Activated T-helper 17 cell treated with anti-CD3 and anti-CD28 coated beads, Interleukin-2, amount 50 U/mL, for 72 hours (primary cell): Measurements from ENCODE around the gene CAMK1D. TPM values are rescaled to one million over a fixed set of nuclear protein-coding genes. Genes with fewer than 3 reads are reported as not detected.
"Not testable (repeated sequence)": the region's sequence is repeated elsewhere in the genome, so short reads cannot be mapped to it uniquely, and the experiment has no call there.

Source experiments
- ATAC-seq: fragments of 150-1000 bp; cut with Tn5 transposase; replicated peaks from 2 replicates; pipeline ENCODE4 v1.10.0; 2021; ENCODE audit warnings: mild to moderate bottlenecking, moderate library complexity
- H3K27ac Mint-ChIP-seq: one replicate; pipeline ENCODE4 v1.8.0; 2022; ENCODE audit warnings: mixed read lengths
- H3K27me3 Mint-ChIP-seq: one replicate; pipeline ENCODE4 v1.8.0; 2022; ENCODE audit warnings: mixed read lengths
- H3K36me3 Mint-ChIP-seq: one replicate; pipeline ENCODE4 v1.8.0; 2022; ENCODE audit warnings: low read depth, mild to moderate bottlenecking, mixed read lengths
- H3K4me1 Mint-ChIP-seq: one replicate; pipeline ENCODE4 v1.8.0; 2022; ENCODE audit warnings: mixed read lengths
- H3K4me3 Mint-ChIP-seq: one replicate; pipeline ENCODE4 v1.8.0; 2022; ENCODE audit warnings: mild to moderate bottlenecking, mixed read lengths
- H3K9me3 Mint-ChIP-seq: one replicate; pipeline ENCODE4 v1.8.0; 2022; ENCODE audit warnings: mixed read lengths
- total RNA-seq, 2 donors: library from RNA; stranded (reverse); gene quantifications; one replicate each; pipeline ENCODE4 v1.2.3, GENCODE V29; 2022

The CAMK1D gene
- total RNA-seq, 2 donors from 2014 or later, result 10.9 to 20.7 TPM

GRCh38 chr10:12332572-12333379 lies 16.6 kb upstream of the CAMK1D start:
- Mint-ChIP-seq H3K4me3 (peak overlapping the region; percentile 71), H3K9me3 (no peaks in the 10 kb centered on the region), H3K4me1 (peaks cover 12% of the 10 kb centered on the region), H3K27me3 (no peaks in the 10 kb centered on the region), H3K27ac (peak overlapping the region; percentile 94), H3K36me3 (peaks cover 5% of the 10 kb centered on the region)
- no peak for ATAC-seq

- Mint-ChIP-seq H3K4me3 (peak overlapping the region; percentile 71), H3K9me3 (no peaks in the 10 kb centered on the region), H3K27ac (peak overlapping the region; percentile 94), H3K27me3 (no peaks in the 10 kb centered on the region), H3K36me3 (peaks cover 5% of the 10 kb centered on the region), H3K4me1 (peaks cover 12% of the 10 kb centered on the region)
- ATAC-seq, result peak; percentile 94
These were observed 15.8 kb upstream of the CAMK1D start for GRCh38 chr10:12333380-12334185.

GRCh38 chr10:12334186-12334530 lies 15.2 kb upstream of the CAMK1D start:
- Mint-ChIP-seq H3K36me3 (peaks cover 5% of the 10 kb centered on the region), H3K27ac (peak overlapping the region; percentile 94), H3K4me3 (peak overlapping the region; percentile 71), H3K9me3 (no peaks in the 10 kb centered on the region), H3K27me3 (no peaks in the 10 kb centered on the region), H3K4me1 (peaks cover 12% of the 10 kb centered on the region)
- ATAC-seq, result no peak

- not testable (repeated sequence) for ATAC-seq, H3K27ac Mint-ChIP-seq, H3K9me3 Mint-ChIP-seq, H3K36me3 Mint-ChIP-seq, H3K27me3 Mint-ChIP-seq, H3K4me3 Mint-ChIP-seq
- H3K4me1 Mint-ChIP-seq, result peaks cover 12% of the 10 kb centered on the region
These were observed 14.2 kb upstream of the CAMK1D start for GRCh38 chr10:12335169-12335568.

- ATAC-seq, result no peak
- Mint-ChIP-seq H3K4me3 (no peak overlapping the region), H3K9me3 (no peaks in the 10 kb centered on the region), H3K36me3 (peaks cover 5% of the 10 kb centered on the region), H3K27me3 (no peaks in the 10 kb centered on the region), H3K4me1 (peaks cover 17% of the 10 kb centered on the region), H3K27ac (no peak overlapping the region)
These were observed 11.6 kb upstream of the CAMK1D start for GRCh38 chr10:12337453-12338372.

GRCh38 chr10:12338981-12339380 lies 10.4 kb upstream of the CAMK1D start:
- Mint-ChIP-seq H3K27ac (no peak overlapping the region), H3K9me3 (no peaks in the 10 kb centered on the region), H3K4me1 (peaks cover 8% of the 10 kb centered on the region), H3K36me3 (peaks cover under 1% of the 10 kb centered on the region), H3K4me3 (no peak overlapping the region), H3K27me3 (no peaks in the 10 kb centered on the region)
- ATAC-seq, result no peak

- no peak for ATAC-seq
- no peaks in the 10 kb centered on the region for H3K9me3 Mint-ChIP-seq
These were observed 9.0 kb upstream of the CAMK1D start for GRCh38 chr10:12340371-12340770.

GRCh38 chr10:12340937-12341336 lies 8.4 kb upstream of the CAMK1D start:
- Mint-ChIP-seq H3K27ac (no peak overlapping the region), H3K4me3 (no peak overlapping the region), H3K36me3 (no peaks in the 10 kb centered on the region), H3K4me1 (peaks cover 5% of the 10 kb centered on the region), H3K27me3 (no peaks in the 10 kb centered on the region), H3K9me3 (no peaks in the 10 kb centered on the region)
- ATAC-seq, result no peak

More at GRCh38 chr10:12340371-12340770, 9.0 kb upstream of the CAMK1D start:
- no peaks in the 10 kb centered on the region for H3K27me3 Mint-ChIP-seq
- no peaks in the 10 kb centered on the region for H3K36me3 Mint-ChIP-seq
- H3K4me3 Mint-ChIP-seq, result no peak overlapping the region
- peaks cover 5% of the 10 kb centered on the region for H3K4me1 Mint-ChIP-seq
- H3K27ac Mint-ChIP-seq, result no peak overlapping the region

- no peaks in the 10 kb centered on the region for H3K36me3 Mint-ChIP-seq
These were observed 7.8 kb upstream of the CAMK1D start for GRCh38 chr10:12341526-12341925.

GRCh38 chr10:12344375-12345110 lies 4.8 kb upstream of the CAMK1D start:
- Mint-ChIP-seq H3K4me3 (no peak overlapping the region), H3K36me3 (peaks cover 6% of the 10 kb centered on the region), H3K4me1 (peaks cover 11% of the 10 kb centered on the region), H3K27ac (no peak overlapping the region), H3K27me3 (peaks cover 9% of the 10 kb centered on the region), H3K9me3 (no peaks in the 10 kb centered on the region)
- ATAC-seq, result no peak

More at GRCh38 chr10:12341526-12341925, 7.8 kb upstream of the CAMK1D start:
- Mint-ChIP-seq H3K27ac (no peak overlapping the region), H3K4me1 (peaks cover 5% of the 10 kb centered on the region), H3K9me3 (no peaks in the 10 kb centered on the region), H3K27me3 (no peaks in the 10 kb centered on the region), H3K4me3 (no peak overlapping the region)
- no peak for ATAC-seq

GRCh38 chr10:12346707-12347106 lies 2.6 kb upstream of the CAMK1D start:
- no peak for ATAC-seq
- Mint-ChIP-seq H3K27me3 (peaks cover 11% of the 10 kb centered on the region), H3K27ac (no peak overlapping the region), H3K9me3 (no peaks in the 10 kb centered on the region), H3K4me3 (no peak overlapping the region), H3K36me3 (peaks cover 14% of the 10 kb centered on the region), H3K4me1 (peaks cover 15% of the 10 kb centered on the region)

GRCh38 chr10:12348294-12348869 lies 965 bp upstream of the CAMK1D start:
- H3K36me3 Mint-ChIP-seq, result peaks cover 16% of the 10 kb centered on the region
- H3K9me3 Mint-ChIP-seq, result no peaks in the 10 kb centered on the region
- H3K4me3 Mint-ChIP-seq, result peak overlapping the region; percentile 91
- peaks cover 19% of the 10 kb centered on the region for H3K4me1 Mint-ChIP-seq
- peak overlapping the region; percentile 90 for H3K27ac Mint-ChIP-seq
- H3K27me3 Mint-ChIP-seq, result peaks cover 11% of the 10 kb centered on the region
- ATAC-seq, result no peak

GRCh38 chr10:12349629-12350166 lies 351 bp downstream of the CAMK1D start:
- Mint-ChIP-seq H3K4me3 (peak overlapping the region; percentile 91), H3K27ac (peak overlapping the region; percentile 90), H3K4me1 (peaks cover 28% of the 10 kb centered on the region), H3K27me3 (peaks cover 11% of the 10 kb centered on the region), H3K9me3 (no peaks in the 10 kb centered on the region), H3K36me3 (peaks cover 22% of the 10 kb centered on the region)
- no peak for ATAC-seq
